Astrocyte (in vitro differentiated cells and primary cell): ENCODE results near the gene TDRD12.

Experiments
- CTCF ChIP-seq: IDR thresholded peaks from 2 replicates; pipeline ENCODE4 v1.5.1; 2011; ENCODE audit warnings: low read depth, mild to moderate bottlenecking, inconsistent platforms, low read length, moderate library complexity; ENCODE audit not compliant: insufficient read depth
- EZH2 ChIP-seq: IDR thresholded peaks from 2 replicates; pipeline ENCODE4 v1.6.1; 2012; ENCODE audit warnings: mild to moderate bottlenecking, low read length, inconsistent platforms; ENCODE audit not compliant: insufficient read depth

- TF ChIP-seq CTCF, result no peak
- TF ChIP-seq EZH2, result no peak
These were observed 37.6 kb downstream of the TDRD12 start for GRCh38 chr19:32757189-32757588.
